HEK293 (cell line): ENCODE data around the gene WNT6.

Source experiments
- CTCF ChIA-PET: fragments of 350-600 bp; formaldehyde crosslinking; extraction: SDS; loops from one replicate; lab custom pipeline; 2021; ENCODE audit warnings: antibody characterized with exemption; lab: Yijun Ruan, JAX
- POLR2A ChIA-PET: fragments of 300-600 bp; formaldehyde crosslinking; extraction: SDS; loops from one replicate; lab custom pipeline; 2020; ENCODE audit warnings: antibody characterized with exemption, inconsistent platforms; lab: Yijun Ruan, JAX
- H3K27ac ChIP-seq: fragments of 200-500 bp; sonication (Bioruptor generic); 2 replicates; pipeline ENCODE4 v1.5.1; 2014; ENCODE audit warnings: low read depth, low read length, control low read depth, inconsistent platforms; ENCODE audit errors: extremely low read depth
- H3K36me3 ChIP-seq, 2 experiments: fragments of 200-500 bp in 1 of 2; sonication (Bioruptor generic) in 1 of 2; 1 replicate in 1 of 2; 2 replicates in 1 of 2; pipeline ENCODE4 v1.5.1; 2014 to 2017; ENCODE audit warnings: inconsistent platforms in 2 of 2, low read length in 2 of 2; ENCODE audit not compliant: control insufficient read depth in 2 of 2, insufficient read depth in 1 of 2
- H3K4me1 ChIP-seq: fragments of 200-500 bp; sonication (Bioruptor generic); 2 replicates; pipeline ENCODE4 v1.5.1; 2014; ENCODE audit warnings: mild to moderate bottlenecking, low read length, inconsistent platforms; ENCODE audit not compliant: control insufficient read depth, insufficient read depth
- H3K4me3 ChIP-seq: 2 replicates; pipeline ENCODE4 v1.5.1; 2011; ENCODE audit warnings: low read depth, mild to moderate bottlenecking, control low read depth, low read length, moderate library complexity
- H3K9me3 ChIP-seq: fragments of 200-500 bp; sonication (Bioruptor generic); 2 replicates; pipeline ENCODE4 v1.5.1; 2014; ENCODE audit warnings: low read depth, low read length, inconsistent platforms; ENCODE audit not compliant: control insufficient read depth, insufficient read depth
- EGR2 ChIP-seq: fragments of 450-650 bp; formaldehyde crosslinking; IDR thresholded peaks from 2 replicates; pipeline ENCODE4 v1.5.1; 2016; ENCODE audit warnings: low read depth, missing biosample characterization, missing genetic modification characterization
- KLF16 ChIP-seq: fragments of 450-650 bp; formaldehyde crosslinking; IDR thresholded peaks from 2 replicates; pipeline ENCODE4 v1.5.1; 2017; ENCODE audit warnings: missing biosample characterization, missing genetic modification characterization
- OVOL3 ChIP-seq: fragments of 450-650 bp; formaldehyde crosslinking; IDR thresholded peaks from 2 replicates; pipeline ENCODE4 v1.5.1; 2016; ENCODE audit warnings: missing biosample characterization, missing genetic modification characterization
- SALL2 ChIP-seq: fragments of 450-650 bp; formaldehyde crosslinking; IDR thresholded peaks from 2 replicates; pipeline ENCODE4 v1.5.0; 2017; ENCODE audit warnings: missing biosample characterization, mild to moderate bottlenecking, missing genetic modification characterization, borderline replicate concordance
- WT1 ChIP-seq: fragments of 450-650 bp; formaldehyde crosslinking; IDR thresholded peaks from 2 replicates; pipeline ENCODE4 v1.5.1; 2016; ENCODE audit warnings: missing biosample characterization, missing genetic modification characterization
- ZBTB17 ChIP-seq: fragments of 450-650 bp; formaldehyde crosslinking; IDR thresholded peaks from 2 replicates; pipeline ENCODE4 v1.5.1; 2016; ENCODE audit warnings: missing biosample characterization, missing genetic modification characterization
- ZEB2 ChIP-seq: fragments of 450-650 bp; formaldehyde crosslinking; IDR thresholded peaks from 2 replicates; pipeline ENCODE4 v1.5.1; 2016; ENCODE audit warnings: missing biosample characterization, missing genetic modification characterization
- ZFHX2 ChIP-seq: fragments of 450-650 bp; formaldehyde crosslinking; conservative IDR thresholded peaks from 2 replicates; pipeline ENCODE4 v1.5.1; 2016; ENCODE audit warnings: missing biosample characterization, missing genetic modification characterization
- ZFP37 ChIP-seq: fragments of 450-650 bp; formaldehyde crosslinking; IDR thresholded peaks from 2 replicates; pipeline ENCODE4 v1.5.1; 2016; ENCODE audit warnings: missing biosample characterization, missing genetic modification characterization
- ZNF155 ChIP-seq: fragments of 450-650 bp; formaldehyde crosslinking; IDR thresholded peaks from 2 replicates; pipeline ENCODE4 v1.5.1; 2016; ENCODE audit warnings: missing biosample characterization, missing genetic modification characterization
- ZNF391 ChIP-seq: fragments of 450-650 bp; formaldehyde crosslinking; IDR thresholded peaks from 2 replicates; pipeline ENCODE4 v1.5.1; 2016; ENCODE audit warnings: low read depth, missing biosample characterization, missing genetic modification characterization, borderline replicate concordance
- ZNF521 ChIP-seq: fragments of 450-650 bp; formaldehyde crosslinking; IDR thresholded peaks from 2 replicates; pipeline ENCODE4 v1.5.1; 2017; ENCODE audit warnings: missing biosample characterization, mild to moderate bottlenecking, missing genetic modification characterization
- ZNF76 ChIP-seq: fragments of 450-650 bp; formaldehyde crosslinking; IDR thresholded peaks from 2 replicates; pipeline ENCODE4; 2016; ENCODE audit warnings: low read depth, missing biosample characterization, missing genetic modification characterization, borderline replicate concordance
- ZNF843 ChIP-seq: fragments of 450-650 bp; formaldehyde crosslinking; IDR thresholded peaks from 2 replicates; pipeline ENCODE4 v1.5.1; 2016; ENCODE audit warnings: missing biosample characterization, missing genetic modification characterization
- ZSCAN30 ChIP-seq: fragments of 450-650 bp; IDR thresholded peaks from 2 replicates; pipeline ENCODE4 v1.5.1; 2018; ENCODE audit warnings: missing biosample characterization, mild to moderate bottlenecking, missing genetic modification characterization, moderate library complexity
- TF ChIP-seq, protein P1 (sequence below): fragments of 450-650 bp; formaldehyde crosslinking; IDR thresholded peaks from 2 replicates; pipeline ENCODE4 v1.5.1; 2016; ENCODE audit warnings: missing biosample characterization, missing genetic modification characterization
- TF ChIP-seq, protein P2 (sequence below): fragments of 450-650 bp; formaldehyde crosslinking; IDR thresholded peaks from 2 replicates; pipeline ENCODE4 v1.5.1; 2016; ENCODE audit warnings: missing biosample characterization, missing genetic modification characterization

The WNT6 gene

DNA sequence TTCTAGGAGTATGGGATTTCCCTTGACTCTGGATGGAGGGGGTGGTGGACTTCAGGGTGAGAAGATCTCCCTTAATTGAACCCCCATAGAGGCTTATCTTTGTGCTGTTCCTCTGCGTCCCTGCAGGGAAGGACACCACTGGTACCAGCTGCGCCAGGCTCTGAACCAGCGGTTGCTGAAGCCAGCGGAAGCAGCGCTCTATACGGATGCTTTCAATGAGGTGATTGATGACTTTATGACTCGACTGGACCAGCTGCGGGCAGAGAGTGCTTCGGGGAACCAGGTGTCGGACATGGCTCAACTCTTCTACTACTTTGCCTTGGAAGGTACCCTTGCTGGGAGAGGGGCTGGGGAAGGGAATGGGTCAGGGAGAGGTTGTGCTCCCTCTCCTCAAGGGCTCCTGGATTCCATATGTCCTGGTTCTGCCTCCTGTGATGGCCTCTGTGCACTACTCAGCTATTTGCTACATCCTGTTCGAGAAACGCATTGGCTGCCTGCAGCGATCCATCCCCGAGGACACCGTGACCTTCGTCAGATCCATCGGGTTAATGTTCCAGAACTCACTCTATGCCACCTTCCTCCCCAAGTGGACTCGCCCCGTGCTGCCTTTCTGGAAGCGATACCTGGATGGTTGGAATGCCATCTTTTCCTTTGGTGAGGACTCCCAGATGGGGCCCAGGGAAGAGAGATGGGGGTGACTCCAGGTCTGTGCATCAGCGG, 47.3 kb upstream of the WNT6 start:
- no peak overlapping the region for H3K27ac ChIP-seq
- ChIA-PET POLR2A (no interaction called here), CTCF (interaction anchor here (0.6 to 1.3 kb wide), 3 partner anchors 26 to 168 kb away, joined by 3 to 5 read pairs (median 3); no protein-coding TSS in a partner anchor)
- no peak overlapping the region for H3K4me3 ChIP-seq
- TF ChIP-seq WT1 (tag by site-specific recombination): no peak
- TF ChIP-seq, protein P1, sequence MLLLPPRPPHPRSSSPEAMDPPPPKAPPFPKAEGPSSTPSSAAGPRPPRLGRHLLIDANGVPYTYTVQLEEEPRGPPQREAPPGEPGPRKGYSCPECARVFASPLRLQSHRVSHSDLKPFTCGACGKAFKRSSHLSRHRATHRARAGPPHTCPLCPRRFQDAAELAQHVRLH: no peak
- no peak for TF ChIP-seq ZNF521 (tag by site-specific recombination)
- TF ChIP-seq OVOL3 (tag by site-specific recombination): no peak
- no peak for TF ChIP-seq SALL2 (tag by site-specific recombination)
- no peak for TF ChIP-seq ZBTB17 (tag by site-specific recombination)
- no peaks in the 10 kb centered on the region for H3K9me3 ChIP-seq
- H3K36me3 ChIP-seq: no peaks in the 10 kb centered on the region
- peaks cover 2% of the 10 kb centered on the region; the same call in 1 of the 2 replicates for H3K4me1 ChIP-seq

DNA sequence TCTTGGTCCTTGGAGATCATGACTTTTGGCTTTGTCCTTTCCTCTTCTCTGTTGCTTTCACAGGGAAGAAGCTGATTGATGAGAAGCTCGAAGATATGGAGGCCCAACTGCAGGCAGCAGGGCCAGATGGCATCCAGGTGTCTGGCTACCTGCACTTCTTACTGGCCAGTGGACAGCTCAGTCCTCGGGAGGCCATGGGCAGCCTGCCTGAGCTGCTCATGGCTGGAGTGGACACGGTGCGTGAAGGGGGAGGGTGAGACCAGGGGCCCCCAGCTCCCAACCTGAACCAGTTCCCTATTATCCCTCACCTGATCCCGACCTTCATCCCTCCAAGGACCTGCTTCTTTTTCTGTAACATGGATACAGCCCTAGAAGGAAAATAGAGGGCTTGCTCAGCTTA, 46.7 kb upstream of the WNT6 start:
- ChIA-PET CTCF (interaction anchor here (0.7 to 1.3 kb wide), 2 partner anchors 10 to 26 kb away, joined by 3 read pairs; no protein-coding TSS in a partner anchor), POLR2A (no interaction called here)
- no peaks in the 10 kb centered on the region for H3K4me1 ChIP-seq
- TF ChIP-seq ZFP37 (tag by site-specific recombination) (no peak), ZNF155 (tag by site-specific recombination) (no peak), ZNF391 (tag by site-specific recombination) (no peak), ZNF76 (no peak), ZSCAN30 (no peak), ZEB2 (tag by site-specific recombination) (no peak)
- TF ChIP-seq, protein P2, sequence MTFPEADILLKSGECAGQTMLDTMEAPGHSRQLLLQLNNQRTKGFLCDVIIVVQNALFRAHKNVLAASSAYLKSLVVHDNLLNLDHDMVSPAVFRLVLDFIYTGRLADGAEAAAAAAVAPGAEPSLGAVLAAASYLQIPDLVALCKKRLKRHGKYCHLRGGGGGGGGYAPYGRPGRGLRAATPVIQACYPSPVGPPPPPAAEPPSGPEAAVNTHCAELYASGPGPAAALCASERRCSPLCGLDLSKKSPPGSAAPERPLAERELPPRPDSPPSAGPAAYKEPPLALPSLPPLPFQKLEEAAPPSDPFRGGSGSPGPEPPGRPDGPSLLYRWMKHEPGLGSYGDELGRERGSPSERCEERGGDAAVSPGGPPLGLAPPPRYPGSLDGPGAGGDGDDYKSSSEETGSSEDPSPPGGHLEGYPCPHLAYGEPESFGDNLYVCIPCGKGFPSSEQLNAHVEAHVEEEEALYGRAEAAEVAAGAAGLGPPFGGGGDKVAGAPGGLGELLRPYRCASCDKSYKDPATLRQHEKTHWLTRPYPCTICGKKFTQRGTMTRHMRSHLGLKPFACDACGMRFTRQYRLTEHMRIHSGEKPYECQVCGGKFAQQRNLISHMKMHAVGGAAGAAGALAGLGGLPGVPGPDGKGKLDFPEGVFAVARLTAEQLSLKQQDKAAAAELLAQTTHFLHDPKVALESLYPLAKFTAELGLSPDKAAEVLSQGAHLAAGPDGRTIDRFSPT (tag by site-specific recombination): no peak
- H3K27ac ChIP-seq: no peak overlapping the region
- no peak overlapping the region for H3K4me3 ChIP-seq
- H3K36me3 ChIP-seq: no peaks in the 10 kb centered on the region
- H3K9me3 ChIP-seq: no peaks in the 10 kb centered on the region

DNA sequence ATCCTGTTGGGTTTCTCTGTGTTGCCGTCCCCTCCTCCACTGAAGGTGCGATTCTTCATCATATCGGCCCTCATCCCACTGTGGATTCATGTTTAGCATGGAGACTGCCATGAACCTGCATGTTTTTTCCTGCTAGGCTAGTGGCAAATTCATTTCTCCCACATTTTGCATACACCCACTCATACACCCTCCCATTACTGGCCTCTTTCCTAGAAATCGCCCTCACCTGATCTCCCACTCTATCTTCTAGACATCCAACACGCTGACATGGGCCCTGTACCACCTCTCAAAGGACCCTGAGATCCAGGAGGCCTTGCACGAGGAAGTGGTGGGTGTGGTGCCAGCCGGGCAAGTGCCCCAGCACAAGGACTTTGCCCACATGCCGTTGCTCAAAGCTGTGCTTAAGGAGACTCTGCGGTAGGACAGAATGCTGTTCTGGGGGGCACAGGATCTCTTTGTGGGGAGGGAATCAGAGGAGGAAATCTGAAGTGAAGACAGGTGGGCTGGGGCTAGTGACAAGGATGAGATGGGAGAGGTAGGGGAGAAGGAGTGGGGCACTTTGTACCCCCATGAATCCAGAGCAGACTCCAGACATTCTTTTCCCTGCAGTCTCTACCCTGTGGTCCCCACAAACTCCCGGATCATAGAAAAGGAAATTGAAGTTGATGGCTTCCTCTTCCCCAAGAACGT, 45.7 kb upstream of the WNT6 start:
- H3K27ac ChIP-seq: no peak overlapping the region
- no peaks in the 10 kb centered on the region for H3K36me3 ChIP-seq
- TF ChIP-seq EGR2: peak; percentile 63; the same call in 1 of the 2 replicates
- peak; percentile 72 for TF ChIP-seq ZFHX2
- TF ChIP-seq ZNF843 (tag by site-specific recombination): no peak
- TF ChIP-seq KLF16 (tag by site-specific recombination): no peak
- CTCF ChIA-PET: no interaction called here
- H3K4me3 ChIP-seq: no peak overlapping the region
- no peaks in the 10 kb centered on the region for H3K4me1 ChIP-seq
- POLR2A ChIA-PET: no interaction called here
- H3K9me3 ChIP-seq: no peaks in the 10 kb centered on the region
